HCT116 (cell line): ENCODE results near the gene TMEM132A.

Experiments used
- ATF3 ChIP-seq: IDR thresholded peaks from 2 replicates; pipeline ENCODE4 v1.6.1; 2012
- CEBPB ChIP-seq: IDR thresholded peaks from 2 replicates; pipeline ENCODE4 v1.6.1; 2012; ENCODE audit warnings: low read depth
- CTCF ChIP-seq, 3 experiments: fragments of 200-600 bp in 1 of 3; sonication (generic) in 1 of 3; IDR thresholded peaks in 2 of 3; conservative IDR thresholded peaks in 1 of 3; 2 replicates each; pipeline ENCODE4 v1.5.1; 2012 to 2017; ENCODE audit warnings: low read depth in 2 of 3, low read length in 2 of 3, antibody characterized with exemption in 1 of 3, borderline replicate concordance in 1 of 3, control low read depth in 1 of 3, mild to moderate bottlenecking in 1 of 3, mixed read lengths in 1 of 3, mixed run types in 1 of 3, moderate library complexity in 1 of 3; ENCODE audit not compliant: insufficient read depth in 1 of 3
- ELF1 ChIP-seq: IDR thresholded peaks from 2 replicates; pipeline ENCODE4 v1.6.1; 2012; ENCODE audit warnings: low read depth, borderline replicate concordance
- EZH2 ChIP-seq: fragments of 200-600 bp; sonication (generic); IDR thresholded peaks from 2 replicates; pipeline ENCODE4 v1.6.1; 2017; ENCODE audit warnings: antibody characterized with exemption, mixed run types
- JUND ChIP-seq: IDR thresholded peaks from 2 replicates; pipeline ENCODE4 v1.6.1; 2012
- POLR2A ChIP-seq: IDR thresholded peaks from 2 replicates; pipeline ENCODE4 v1.7.0; 2011; ENCODE audit warnings: borderline replicate concordance; ENCODE audit not compliant: insufficient read depth, insufficient read length; ENCODE audit errors: extremely low read depth
- POLR2AphosphoS5 ChIP-seq: IDR thresholded peaks from 2 replicates; pipeline ENCODE4 v1.6.1; 2011; ENCODE audit warnings: mild to moderate bottlenecking, low read depth, low read length, moderate library complexity
- RAD21 ChIP-seq: IDR thresholded peaks from 2 replicates; pipeline ENCODE4 v1.6.1; 2012; ENCODE audit warnings: low read depth, mild to moderate bottlenecking
- ZBTB33 ChIP-seq: IDR thresholded peaks from 2 replicates; pipeline ENCODE4 v1.6.1; 2011; ENCODE audit warnings: mild to moderate bottlenecking, low read length, moderate library complexity; ENCODE audit not compliant: insufficient replicate concordance; ENCODE audit errors: extremely low read depth
- ZNF274 ChIP-seq: fragments of 200-500 bp; sonication (Bioruptor generic); IDR thresholded peaks from 2 replicates; pipeline ENCODE4 v1.6.1; 2014; ENCODE audit warnings: mild to moderate bottlenecking, low read depth, low read length, inconsistent platforms
- TF ChIP-seq, protein P1 (sequence below): IDR thresholded peaks from 2 replicates; pipeline ENCODE4 v1.6.1; 2012; ENCODE audit warnings: low read depth

- TF ChIP-seq POLR2A (no peak), CEBPB (no peak), ZBTB33 (no peak), ATF3 (no peak), CTCF (IDR thresholded peaks at IDR 0.05 in 2 of 3, conservative IDR thresholded peaks at IDR 0.05 in 1 of 3; ENCODE audit: borderline replicate concordance in 1 of 3, insufficient read depth in 1 of 3, low read depth in 2 of 3, low read length in 2 of 3) (no peak), RAD21 (no peak), ZNF274 (no peak), ELF1 (no peak), POLR2AphosphoS5 (no peak), JUND (no peak), EZH2 (no peak)
- TF ChIP-seq, protein P1, sequence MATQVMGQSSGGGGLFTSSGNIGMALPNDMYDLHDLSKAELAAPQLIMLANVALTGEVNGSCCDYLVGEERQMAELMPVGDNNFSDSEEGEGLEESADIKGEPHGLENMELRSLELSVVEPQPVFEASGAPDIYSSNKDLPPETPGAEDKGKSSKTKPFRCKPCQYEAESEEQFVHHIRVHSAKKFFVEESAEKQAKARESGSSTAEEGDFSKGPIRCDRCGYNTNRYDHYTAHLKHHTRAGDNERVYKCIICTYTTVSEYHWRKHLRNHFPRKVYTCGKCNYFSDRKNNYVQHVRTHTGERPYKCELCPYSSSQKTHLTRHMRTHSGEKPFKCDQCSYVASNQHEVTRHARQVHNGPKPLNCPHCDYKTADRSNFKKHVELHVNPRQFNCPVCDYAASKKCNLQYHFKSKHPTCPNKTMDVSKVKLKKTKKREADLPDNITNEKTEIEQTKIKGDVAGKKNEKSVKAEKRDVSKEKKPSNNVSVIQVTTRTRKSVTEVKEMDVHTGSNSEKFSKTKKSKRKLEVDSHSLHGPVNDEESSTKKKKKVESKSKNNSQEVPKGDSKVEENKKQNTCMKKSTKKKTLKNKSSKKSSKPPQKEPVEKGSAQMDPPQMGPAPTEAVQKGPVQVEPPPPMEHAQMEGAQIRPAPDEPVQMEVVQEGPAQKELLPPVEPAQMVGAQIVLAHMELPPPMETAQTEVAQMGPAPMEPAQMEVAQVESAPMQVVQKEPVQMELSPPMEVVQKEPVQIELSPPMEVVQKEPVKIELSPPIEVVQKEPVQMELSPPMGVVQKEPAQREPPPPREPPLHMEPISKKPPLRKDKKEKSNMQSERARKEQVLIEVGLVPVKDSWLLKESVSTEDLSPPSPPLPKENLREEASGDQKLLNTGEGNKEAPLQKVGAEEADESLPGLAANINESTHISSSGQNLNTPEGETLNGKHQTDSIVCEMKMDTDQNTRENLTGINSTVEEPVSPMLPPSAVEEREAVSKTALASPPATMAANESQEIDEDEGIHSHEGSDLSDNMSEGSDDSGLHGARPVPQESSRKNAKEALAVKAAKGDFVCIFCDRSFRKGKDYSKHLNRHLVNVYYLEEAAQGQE, result no peak
Measured at GRCh38 chr11:60941371-60942119, 17.3 kb downstream of the TMEM132A start.
